Type B pancreatic cell (in vitro differentiated cells): Measurements from ENCODE around the gene IST1. TPM values are rescaled to one million over a fixed set of nuclear protein-coding genes. Genes with fewer than 3 reads are reported as not detected.

ENCODE experiments used
- DNase-seq: peaks from one replicate; pipeline ENCODE4 v3.0.0; 2021; ENCODE audit warnings: mixed read lengths; ENCODE audit not compliant: unreplicated experiment; ENCODE audit errors: extremely low spot score
- H3K27ac Mint-ChIP-seq: 2 replicates; pipeline ENCODE4 v1.8.0; 2021; ENCODE audit warnings: mild to moderate bottlenecking, mixed read lengths
- H3K27me3 Mint-ChIP-seq: 2 replicates; pipeline ENCODE4 v1.8.0; 2021; ENCODE audit warnings: mixed read lengths
- H3K36me3 Mint-ChIP-seq: 2 replicates; pipeline ENCODE4 v1.8.0; 2021; ENCODE audit warnings: mixed read lengths
- H3K4me1 Mint-ChIP-seq: one replicate; pipeline ENCODE4 v1.8.0; 2021; ENCODE audit warnings: mixed read lengths; ENCODE audit not compliant: unreplicated experiment
- H3K4me3 Mint-ChIP-seq: 2 replicates; pipeline ENCODE4 v1.8.0; 2021; ENCODE audit warnings: mild to moderate bottlenecking, mixed read lengths
- H3K9me3 Mint-ChIP-seq: 2 replicates; pipeline ENCODE4 v1.8.0; 2021; ENCODE audit warnings: mixed read lengths
- CTCF ChIP-seq: fragments of 200-600 bp; sonication (generic); conservative IDR thresholded peaks from 2 replicates; pipeline ENCODE4 v1.5.0; 2021; ENCODE audit warnings: antibody characterized with exemption, mild to moderate bottlenecking
- total RNA-seq: library from RNA; stranded (reverse); gene quantifications from 2 replicates; pipeline ENCODE4 v1.2.1, GENCODE V29; 2021; ENCODE audit warnings: low replicate concordance

The IST1 gene
- total RNA-seq, 1 donor from 2014 or later: 233 TPM

GRCh38 chr16:71915350-71915749 is 20.0 kb downstream of the IST1 start:
- H3K9me3 Mint-ChIP-seq: no peaks in the 10 kb centered on the region
- no peaks in the 10 kb centered on the region for H3K27me3 Mint-ChIP-seq
- no peak for DNase-seq
- no peak for TF ChIP-seq CTCF
- H3K4me3 Mint-ChIP-seq: no peak overlapping the region
- H3K4me1 Mint-ChIP-seq: peaks cover 9% of the 10 kb centered on the region
- peaks cover 53% of the 10 kb centered on the region for H3K36me3 Mint-ChIP-seq
- no peak overlapping the region for H3K27ac Mint-ChIP-seq

- Mint-ChIP-seq H3K4me1 (peaks cover 9% of the 10 kb centered on the region), H3K27ac (peak overlapping the region; percentile 68), H3K36me3 (peaks cover 64% of the 10 kb centered on the region), H3K4me3 (no peak overlapping the region), H3K9me3 (no peaks in the 10 kb centered on the region), H3K27me3 (no peaks in the 10 kb centered on the region)
- DNase-seq: no peak
- no peak for TF ChIP-seq CTCF
Observed at GRCh38 chr16:71916397-71916920, 21.1 kb downstream of the IST1 start.

- Mint-ChIP-seq H3K4me3 (no peak overlapping the region), H3K36me3 (peaks cover 68% of the 10 kb centered on the region), H3K27me3 (no peaks in the 10 kb centered on the region), H3K4me1 (peaks cover 9% of the 10 kb centered on the region), H3K27ac (no peak overlapping the region), H3K9me3 (no peaks in the 10 kb centered on the region)
- TF ChIP-seq CTCF: no peak
- no peak for DNase-seq
Observed at GRCh38 chr16:71917900-71918299, 22.6 kb downstream of the IST1 start.

GRCh38 chr16:71919035-71919434 is 23.7 kb downstream of the IST1 start:
- Mint-ChIP-seq H3K36me3 (peaks cover 72% of the 10 kb centered on the region), H3K4me1 (peaks cover 9% of the 10 kb centered on the region), H3K27me3 (no peaks in the 10 kb centered on the region), H3K9me3 (no peaks in the 10 kb centered on the region), H3K27ac (no peak overlapping the region), H3K4me3 (no peak overlapping the region)
- no peak for TF ChIP-seq CTCF
- no peak for DNase-seq

GRCh38 chr16:71920658-71921057 is 25.3 kb downstream of the IST1 start:
- Mint-ChIP-seq H3K4me1 (peaks cover 5% of the 10 kb centered on the region), H3K4me3 (no peak overlapping the region), H3K27ac (no peak overlapping the region), H3K36me3 (peaks cover 69% of the 10 kb centered on the region), H3K27me3 (no peaks in the 10 kb centered on the region), H3K9me3 (no peaks in the 10 kb centered on the region)
- no peak for TF ChIP-seq CTCF
- no peak for DNase-seq
